GM12878 (cell line): ENCODE measurements around the gene TRIM28. TPM values are rescaled to one million over a fixed set of nuclear protein-coding genes. Genes with fewer than 3 reads are reported as not detected.

ENCODE experiments used
- ATAC-seq: fragments of 200-7000 bp; cut with Tn5 transposase; 3 replicates; pipeline ENCODE4 v1.9.1; 2020; ENCODE audit warnings: mild to moderate bottlenecking, moderate library complexity
- BruUV-seq: library from RNA; stranded (reverse); fragments of 400-500 nt; replicated peaks from 2 replicates; lab custom pipeline; 2021; lab: Mats Ljungman, UMichigan
- CTCF ChIA-PET: fragments of 300-600 bp; sonication (Branson Sonifier 250); formaldehyde crosslinking; extraction: SDS; loops from one replicate; lab custom pipeline; 2021; ENCODE audit warnings: inconsistent platforms; lab: Yijun Ruan, JAX
- POLR2A ChIA-PET: fragments of 350-600 bp; formaldehyde crosslinking; extraction: SDS; loops from one replicate; lab custom pipeline; 2021; ENCODE audit warnings: inconsistent platforms; lab: Charles Lee
- RAD21 ChIA-PET: fragments of 300-600 bp; sonication (Branson Sonifier 250); formaldehyde crosslinking; loops from one replicate; lab custom pipeline; 2023; ENCODE audit warnings: antibody characterized with exemption; ENCODE audit not compliant: unreplicated experiment; lab: Charles Lee
- SMC1A ChIA-PET: fragments of 300-600 bp; sonication (Branson Sonifier 250); formaldehyde crosslinking; loops from one replicate; lab custom pipeline; 2023; ENCODE audit not compliant: unreplicated experiment, uncharacterized antibody; lab: Charles Lee
- DNase-seq: peaks from one replicate; pipeline ENCODE4 v3.0.0-alpha.2; 2011; ENCODE audit warnings: low read depth, low spot score
- FAIRE-seq: peaks from 3 replicates; lab custom pipeline; 2011; peaks lifted over from hg19 to GRCh38; lab: Jason Lieb, UNC
- H2AFZ ChIP-seq: 2 replicates; pipeline ENCODE4 v1.6.0; 2011; ENCODE audit warnings: low read depth, low read length, control low read depth; ENCODE audit not compliant: control insufficient read depth
- H3K27ac ChIP-seq: 2 replicates; pipeline ENCODE4 v1.5.1; 2011; ENCODE audit warnings: control low read depth; ENCODE audit not compliant: control insufficient read depth, insufficient read depth
- H3K27me3 ChIP-seq, 2 experiments: replicated peaks in 1 of 2; 2 replicates each; pipeline versions ENCODE4 v1.6.0 to v1.6.1; 2011; ENCODE audit warnings: low read length in 1 of 2; ENCODE audit not compliant: control insufficient read depth in 2 of 2, insufficient read depth in 2 of 2
- H3K36me3 ChIP-seq, 2 experiments: 2 replicates each; pipeline ENCODE4 v1.5.1; 2011; ENCODE audit warnings: low read length in 1 of 2; ENCODE audit not compliant: control insufficient read depth in 2 of 2, insufficient read depth in 2 of 2
- H3K4me1 ChIP-seq: 2 replicates; pipeline ENCODE4 v1.6.1; 2011; ENCODE audit warnings: mild to moderate bottlenecking, low read length, moderate library complexity, mixed read lengths; ENCODE audit not compliant: control insufficient read depth, insufficient read depth
- H3K4me2 ChIP-seq: 2 replicates; pipeline ENCODE4 v1.6.0; 2011; ENCODE audit warnings: control low read depth; ENCODE audit not compliant: control insufficient read depth, insufficient read depth
- H3K4me3 ChIP-seq: fragments of 200-600 bp; sonication (generic); 2 replicates; pipeline ENCODE4 v1.5.1; 2016
- H3K79me2 ChIP-seq: 2 replicates; pipeline ENCODE4 v1.6.0; 2011; ENCODE audit warnings: low read length; ENCODE audit not compliant: control insufficient read depth, insufficient read depth
- H3K9ac ChIP-seq: 2 replicates; pipeline ENCODE4 v1.8.0; 2011; ENCODE audit warnings: low read length, control low read depth, mixed read lengths; ENCODE audit not compliant: control insufficient read depth, insufficient read depth
- H3K9me3 ChIP-seq: replicated peaks from 3 replicates; pipeline ENCODE4 v1.5.1; 2011; ENCODE audit warnings: mild to moderate bottlenecking, low read length; ENCODE audit not compliant: control insufficient read depth, insufficient read depth
- H4K20me1 ChIP-seq: 2 replicates; pipeline ENCODE4 v1.6.0; 2011; ENCODE audit not compliant: control insufficient read depth, insufficient read depth
- ATF2 ChIP-seq: IDR thresholded peaks from 2 replicates; pipeline ENCODE4 v1.6.1; 2012; ENCODE audit warnings: low read length, inconsistent platforms
- CHD1 ChIP-seq: IDR thresholded peaks from 2 replicates; pipeline ENCODE4 v1.6.1; 2012; ENCODE audit warnings: low read depth, low read length, improper control_type of control experiment
- CHD2 ChIP-seq: IDR thresholded peaks from 2 replicates; pipeline ENCODE4 v1.6.1; 2011; ENCODE audit warnings: low read depth, low read length, improper control_type of control experiment, borderline replicate concordance
- NFIC ChIP-seq: IDR thresholded peaks from 2 replicates; pipeline ENCODE4 v1.6.1; 2012; ENCODE audit warnings: low read depth, mild to moderate bottlenecking, inconsistent platforms, low read length, moderate library complexity
- NR2F1 ChIP-seq: fragments of 450-650 bp; conservative IDR thresholded peaks from 2 replicates; pipeline ENCODE4 v1.6.1; 2017; ENCODE audit warnings: mild to moderate bottlenecking
- POLR2A ChIP-seq: IDR thresholded peaks from 2 replicates; pipeline ENCODE4 v1.6.1; 2011; ENCODE audit warnings: low read depth, mild to moderate bottlenecking, low read length
- POLR2AphosphoS5 ChIP-seq: IDR thresholded peaks from 2 replicates; pipeline ENCODE4 v1.6.1; 2011; ENCODE audit warnings: mild to moderate bottlenecking, low read length, inconsistent platforms
- RAD21 ChIP-seq: IDR thresholded peaks from 2 replicates; pipeline ENCODE4 v1.6.1; 2011; ENCODE audit warnings: mild to moderate bottlenecking, low read depth, low read length, moderate library complexity; ENCODE audit not compliant: insufficient read depth
- RELA ChIP-seq: fragments of 450-650 bp; IDR thresholded peaks from 2 replicates; pipeline ENCODE4 v1.8.0; 2014; ENCODE audit warnings: borderline replicate concordance; ENCODE audit not compliant: partially characterized antibody
- RFX5 ChIP-seq: IDR thresholded peaks from 2 replicates; pipeline ENCODE4 v1.6.1; 2011; ENCODE audit warnings: low read depth, low read length, improper control_type of control experiment
- RUNX3 ChIP-seq: IDR thresholded peaks from 2 replicates; pipeline ENCODE4 v1.6.1; 2012; ENCODE audit warnings: low read length, inconsistent platforms
- SIN3A ChIP-seq: IDR thresholded peaks from 2 replicates; pipeline ENCODE4 v1.6.1; 2012; ENCODE audit warnings: low read depth, low read length, improper control_type of control experiment
- SREBF1 ChIP-seq: IDR thresholded peaks from 2 replicates; pipeline ENCODE4 v1.6.1; 2012; ENCODE audit warnings: mild to moderate bottlenecking, low read length
- ZBTB4 ChIP-seq: fragments of 450-650 bp; formaldehyde crosslinking; IDR thresholded peaks from 2 replicates; pipeline ENCODE4 v1.4.0; 2022; ENCODE audit warnings: mild to moderate bottlenecking, moderate library complexity
- ZNF207 ChIP-seq: fragments of 450-650 bp; IDR thresholded peaks from 2 replicates; pipeline ENCODE4 v1.6.1; 2014; ENCODE audit warnings: antibody characterized with exemption, mild to moderate bottlenecking, borderline replicate concordance
- ZNF384 ChIP-seq: IDR thresholded peaks from 2 replicates; pipeline ENCODE4 v1.6.1; 2012; ENCODE audit warnings: low read depth, mild to moderate bottlenecking, low read length, improper control_type of control experiment, borderline replicate concordance
- WGBS: methylation state at CpG from one replicate; pipeline ENCODE4 v1.1.6; 2016; ENCODE audit warnings: low lambda C conversion rate; ENCODE audit not compliant: insufficient replicate concordance, insufficient coverage; ENCODE audit errors: missing lambda C conversion rate; 5-methylcytosine and 5-hydroxymethylcytosine counted together
- in situ Hi-C: fragments of 300-500 bp; cut with MboI; formaldehyde crosslinking; loops from 9 replicates; pipeline ENCODE4 v1.14.3; 2018; ENCODE audit warnings: mixed read lengths
- intact Hi-C: fragments of 100-400 bp; cut with micrococcal nuclease; formaldehyde crosslinking; loops from one replicate; pipeline ENCODE4 v1.14.2; 2022; ENCODE audit not compliant: unreplicated experiment
- polyA plus RNA-seq, 11 experiments: library from polyadenylated mRNA; depleted of rRNA in 4 of 11; unstranded in 6 of 11; stranded (reverse) in 5 of 11; fragments of >200 nt; fragmentation: Nextera tagmentation in 4 of 11; fragmentation: Illumina TruSeq in 1 of 11; extraction: Ambion mirVana in 4 of 11; extraction: Trizol in 1 of 11; gene quantifications; 1 replicate in 1 of 11; 2 replicates in 10 of 11; pipeline versions ENCODE4 v1.2.1 to v1.2.3, GENCODE V29; 2011 to 2016; ENCODE audit warnings: inconsistent platforms in 2 of 11, missing spikeins in 2 of 11, low read depth in 1 of 11
- total RNA-seq, 4 experiments: library from RNA; depleted of rRNA in 3 of 4; stranded (reverse); fragments of >200 nt in 3 of 4; fragmentation: Illumina TruSeq in 1 of 4; extraction: Trizol in 1 of 4; gene quantifications; 2 replicates each; pipeline versions ENCODE4 v1.2.1 to v1.2.3, GENCODE V29; 2013 to 2021

TRIM28 gene
- total and polyA plus RNA-seq, 10 of the 15 experiments (the other 5 are each of a cell fraction or from before 2014, with no cell fraction given): 5.0 to 650 (median 296) TPM

- in situ Hi-C loops (no loop called here), intact Hi-C loops (loop anchor here (2.0 kb wide), 1 partner anchor 27 kb away; the partner anchor contains the start of gene MZF1)
- ChIA-PET RAD21 (interaction anchor here (1.0 to 2.6 kb wide), 2 partner anchors 9 to 25 kb away, joined by 3 to 25 read pairs; partner anchors contain the start of genes CHMP2A and ZBTB45), POLR2A (interaction anchor here (0.5 to 3.6 kb wide), 6 partner anchors 9 to 1162 kb away, joined by 3 to 41 read pairs (median 8); partner anchors contain the start of gene CHMP2A), SMC1A (interaction anchor here (1.4 to 3.2 kb wide), 3 partner anchors 9 to 35 kb away, joined by 3 to 9 read pairs (median 4); partner anchors contain the start of gene CHMP2A), CTCF (interaction anchor here (3.0 kb wide), 1 partner anchor 25 kb away, joined by 21 read pairs; the partner anchor contains the start of gene ZBTB45)
- no peaks in the 10 kb centered on the region; a peak in 1 of 4 replicates for H3K27me3 ChIP-seq
- peak overlapping the region; percentile 92 for H3K4me3 ChIP-seq
- peaks cover 8% of the 10 kb centered on the region for H3K4me1 ChIP-seq
- FAIRE-seq (no peak), DNase-seq (no peak), ATAC-seq (no peak)
- no TSS peak for BruUV-seq
- H3K9me3 ChIP-seq: no peaks in the 10 kb centered on the region
- WGBS: 4% methylated on average over 21 of the region's 21 CpGs
- peak overlapping the region; percentile 100 for H3K4me2 ChIP-seq
- H4K20me1 ChIP-seq: peaks cover 19% of the 10 kb centered on the region
- H3K79me2 ChIP-seq: peaks cover 37% of the 10 kb centered on the region
- peaks cover 34 to 35% of the 10 kb centered on the region in 2 experiments; a peak in 3 of 4 replicates for H3K36me3 ChIP-seq
- H3K27ac ChIP-seq: peak overlapping the region; percentile 78
- H2AFZ ChIP-seq: no peak overlapping the region
- H3K9ac ChIP-seq: peak overlapping the region; percentile 92
- no peak for TF ChIP-seq NFIC
- TF ChIP-seq RELA: no peak
- TF ChIP-seq ZNF207: no peak
- no peak for TF ChIP-seq RFX5
- no peak for TF ChIP-seq NR2F1
- TF ChIP-seq CHD1: no peak
- TF ChIP-seq RUNX3: 0 out of 2 replicates have a peak, but pooled peaks have one; percentile 3
- TF ChIP-seq SIN3A: no peak
- TF ChIP-seq SREBF1: no peak
- no peak for TF ChIP-seq ZNF384
- 0 out of 2 replicates have a peak, but pooled peaks have one; percentile 8 for TF ChIP-seq POLR2AphosphoS5
- TF ChIP-seq POLR2A: peak; percentile 52
- no peak for TF ChIP-seq CHD2
- TF ChIP-seq ATF2: no peak
- TF ChIP-seq RAD21: no peak
- no peak for TF ChIP-seq ZBTB4
These were observed 1.6 kb downstream of the TRIM28 start for GRCh38 chr19:58545286-58546018.
